ENCODE measurements around the gene VPS37C. TPM values are rescaled to one million over a fixed set of nuclear protein-coding genes. Genes with fewer than 3 reads are reported as not detected.

Gene VPS37C
- total RNA-seq, 1 donor: 13.5 TPM

DNA sequence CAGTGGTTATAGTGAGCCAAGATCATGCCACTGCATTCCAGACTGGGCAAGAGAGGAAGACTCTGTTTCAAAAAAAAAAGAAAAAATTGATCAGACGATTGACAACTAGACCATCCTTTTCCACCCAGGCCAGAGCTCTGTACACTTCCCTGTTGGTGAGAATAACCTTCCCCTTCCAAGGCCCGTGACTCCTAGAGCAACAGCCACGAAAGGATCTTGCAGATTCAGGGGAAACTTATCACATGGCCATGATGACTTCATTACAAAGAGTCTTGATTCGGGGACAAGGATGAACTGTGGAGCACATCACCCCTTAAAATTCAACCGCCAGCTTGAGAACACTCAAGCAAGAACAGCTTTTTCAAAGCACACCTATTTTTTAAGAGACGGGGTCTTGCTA lies 48.7 kb downstream of the VPS37C start:
- DNase-seq (ENCODE audit: low read depth): no peak
- H3K4me3 ChIP-seq (ENCODE audit: low read depth, low read length): no peak overlapping the region
- TF ChIP-seq, protein P1, sequence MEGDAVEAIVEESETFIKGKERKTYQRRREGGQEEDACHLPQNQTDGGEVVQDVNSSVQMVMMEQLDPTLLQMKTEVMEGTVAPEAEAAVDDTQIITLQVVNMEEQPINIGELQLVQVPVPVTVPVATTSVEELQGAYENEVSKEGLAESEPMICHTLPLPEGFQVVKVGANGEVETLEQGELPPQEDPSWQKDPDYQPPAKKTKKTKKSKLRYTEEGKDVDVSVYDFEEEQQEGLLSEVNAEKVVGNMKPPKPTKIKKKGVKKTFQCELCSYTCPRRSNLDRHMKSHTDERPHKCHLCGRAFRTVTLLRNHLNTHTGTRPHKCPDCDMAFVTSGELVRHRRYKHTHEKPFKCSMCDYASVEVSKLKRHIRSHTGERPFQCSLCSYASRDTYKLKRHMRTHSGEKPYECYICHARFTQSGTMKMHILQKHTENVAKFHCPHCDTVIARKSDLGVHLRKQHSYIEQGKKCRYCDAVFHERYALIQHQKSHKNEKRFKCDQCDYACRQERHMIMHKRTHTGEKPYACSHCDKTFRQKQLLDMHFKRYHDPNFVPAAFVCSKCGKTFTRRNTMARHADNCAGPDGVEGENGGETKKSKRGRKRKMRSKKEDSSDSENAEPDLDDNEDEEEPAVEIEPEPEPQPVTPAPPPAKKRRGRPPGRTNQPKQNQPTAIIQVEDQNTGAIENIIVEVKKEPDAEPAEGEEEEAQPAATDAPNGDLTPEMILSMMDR (IDR thresholded peaks at IDR 0.05; ENCODE audit: insufficient read depth, low read length): no peak

DNA sequence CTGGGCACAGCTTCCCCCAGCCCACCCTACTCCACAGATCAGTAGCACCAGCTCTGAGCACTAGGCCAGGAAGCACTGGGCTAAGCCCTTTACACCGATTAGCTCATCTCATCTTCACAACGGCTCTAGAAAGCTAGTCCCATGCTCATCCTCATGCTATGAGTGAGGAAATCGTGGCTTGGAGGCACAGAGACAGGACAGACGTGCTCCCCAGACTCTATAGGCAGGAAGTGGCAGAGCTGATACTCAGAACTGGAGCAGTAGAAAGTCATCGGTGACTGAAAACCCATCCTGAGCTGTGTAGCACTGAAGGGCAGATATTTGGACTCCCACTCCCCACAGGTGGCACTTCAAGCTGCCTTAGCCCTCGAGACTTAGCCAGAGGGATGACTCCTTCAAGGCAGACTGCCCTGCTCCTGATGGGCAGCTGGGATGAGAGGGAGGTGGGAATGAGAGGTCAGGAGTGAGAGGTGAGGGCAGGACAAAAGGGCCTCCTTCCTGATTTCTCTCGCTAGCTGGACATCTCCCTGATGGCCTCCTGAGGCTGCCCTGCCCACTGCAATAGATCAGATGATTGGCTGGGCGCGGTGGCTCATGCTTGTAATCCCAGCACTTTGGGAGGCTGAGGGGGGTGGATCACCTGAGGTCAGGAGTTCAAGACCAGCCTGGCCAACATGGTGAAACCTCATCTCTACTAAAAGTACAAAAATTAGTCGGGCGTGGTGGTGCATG lies 49.3 kb downstream of the VPS37C start:
- H3K4me3 ChIP-seq (ENCODE audit: low read depth, low read length): no peak overlapping the region
- DNase-seq (ENCODE audit: low read depth): no peak
- TF ChIP-seq, protein P1 (IDR thresholded peaks at IDR 0.05; ENCODE audit: insufficient read depth, low read length): no peak

DNA sequence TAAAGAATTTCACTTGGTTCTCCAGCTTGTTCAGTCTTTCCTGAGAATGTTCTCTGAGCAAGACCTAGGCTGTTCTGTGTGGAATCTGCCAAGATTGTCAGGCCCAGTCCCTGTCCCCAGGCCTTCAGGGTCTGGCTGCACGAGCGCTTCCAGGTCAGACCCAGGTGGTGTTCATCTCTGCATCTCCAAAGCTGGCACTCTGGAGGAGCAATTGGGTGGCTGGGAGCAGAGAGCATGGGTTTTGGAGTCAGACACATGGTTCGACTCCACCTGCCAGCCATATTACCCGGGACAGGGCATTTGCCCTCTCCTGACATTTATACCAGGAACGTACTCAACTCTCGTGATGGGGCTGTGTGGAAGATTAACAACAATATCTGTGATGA lies 50.2 kb downstream of the VPS37C start:
- no peak for DNase-seq (ENCODE audit: low read depth)
- TF ChIP-seq, protein P1 (IDR thresholded peaks at IDR 0.05; ENCODE audit: insufficient read depth, low read length): no peak
- H3K4me3 ChIP-seq (ENCODE audit: low read depth, low read length): no peak overlapping the region

- TF ChIP-seq, protein P1 (IDR thresholded peaks at IDR 0.05; ENCODE audit: insufficient read depth, low read length): no peak
- no peak overlapping the region for H3K4me3 ChIP-seq (ENCODE audit: low read depth, low read length)
- no peak for DNase-seq (ENCODE audit: low read depth)
These were observed 50.8 kb downstream of the VPS37C start for GRCh38 chr11:61110255-61111049.

GRCh38 chr11:61109671-61110070 lies 51.6 kb downstream of the VPS37C start:
- TF ChIP-seq, protein P1 (IDR thresholded peaks at IDR 0.05; ENCODE audit: insufficient read depth, low read length): no peak
- no peak overlapping the region for H3K4me3 ChIP-seq (ENCODE audit: low read depth, low read length)
- DNase-seq (ENCODE audit: low read depth): no peak

- TF ChIP-seq, protein P1 (IDR thresholded peaks at IDR 0.05; ENCODE audit: insufficient read depth, low read length): no peak
- DNase-seq (ENCODE audit: low read depth): no peak
These were observed 52.2 kb downstream of the VPS37C start for GRCh38 chr11:61108847-61109585.

More at GRCh38 chr11:61108847-61109585, 52.2 kb downstream of the VPS37C start:
- no peak overlapping the region for H3K4me3 ChIP-seq (ENCODE audit: low read depth, low read length)

Data from fibroblast of the aortic adventitia (primary cell).